Left ventricle myocardium inferior (tissue), 1 donor: ENCODE results near the gene SMCHD1. TPM values are rescaled to one million over a fixed set of nuclear protein-coding genes. Genes with fewer than 3 reads are reported as not detected.

ENCODE experiments used
- DNase-seq: peaks from one replicate; pipeline ENCODE4 v3.0.0-alpha.2; 2020
- H3K27ac ChIP-seq: fragments of 200-600 bp; replicated peaks from 2 replicates; pipeline ENCODE4 v1.8.0; 2021
- H3K27me3 ChIP-seq: fragments of 200-600 bp; 2 replicates; pipeline ENCODE4 v1.8.0; 2021; ENCODE audit warnings: low read depth
- H3K36me3 ChIP-seq: fragments of 200-600 bp; 2 replicates; pipeline ENCODE4 v1.8.0; 2021
- H3K4me1 ChIP-seq: fragments of 200-600 bp; 2 replicates; pipeline ENCODE4 v1.8.0; 2021
- H3K4me3 ChIP-seq: fragments of 200-600 bp; 2 replicates; pipeline ENCODE4 v1.8.0; 2021; ENCODE audit warnings: mild to moderate bottlenecking, moderate library complexity
- H3K9me3 ChIP-seq: fragments of 200-600 bp; replicated peaks from 2 replicates; pipeline ENCODE4 v1.8.0; 2021
- CTCF ChIP-seq: fragments of 200-600 bp; IDR thresholded peaks from 2 replicates; pipeline ENCODE4 v1.8.0; 2021; ENCODE audit warnings: antibody characterized with exemption, mild to moderate bottlenecking, borderline replicate concordance
- intact Hi-C: fragments of 100-400 bp; cut with micrococcal nuclease; formaldehyde crosslinking; loops from one replicate; pipeline ENCODE4 v1.11.0; 2022
- total RNA-seq: library from RNA; stranded (reverse); fragmentation: NEBNext Ultra II Directional; extraction: Animal tissue kit (Norgen Biotek cat#: 25700); gene quantifications from one replicate; pipeline ENCODE4 v1.2.1, GENCODE V29; 2021
- donor health status: DM: no; HTN: yes; CAD: no; lungs with severe emphysema.

SMCHD1 gene
- total RNA-seq, 1 donor from 2014 or later: 26.6 TPM

- Histone ChIP-seq H3K27me3 (no peaks in the 10 kb centered on the region), H3K27ac (no peak overlapping the region), H3K36me3 (peaks cover 3% of the 10 kb centered on the region), H3K4me1 (no peaks in the 10 kb centered on the region), H3K9me3 (peaks cover 8% of the 10 kb centered on the region), H3K4me3 (no peak overlapping the region)
- DNase-seq: no peak
- intact Hi-C loops: no loop called here
- no peak for TF ChIP-seq CTCF
Observed at GRCh38 chr18:2617401-2617998, 38.0 kb upstream of the SMCHD1 start.

- Histone ChIP-seq H3K36me3 (peaks cover 3% of the 10 kb centered on the region), H3K27me3 (no peaks in the 10 kb centered on the region), H3K9me3 (peaks cover 8% of the 10 kb centered on the region), H3K4me3 (no peak overlapping the region), H3K4me1 (no peaks in the 10 kb centered on the region), H3K27ac (no peak overlapping the region)
- no peak for TF ChIP-seq CTCF
- no peak for DNase-seq
- intact Hi-C loops: no loop called here
Observed at GRCh38 chr18:2618009-2618408, 37.5 kb upstream of the SMCHD1 start.

DNA sequence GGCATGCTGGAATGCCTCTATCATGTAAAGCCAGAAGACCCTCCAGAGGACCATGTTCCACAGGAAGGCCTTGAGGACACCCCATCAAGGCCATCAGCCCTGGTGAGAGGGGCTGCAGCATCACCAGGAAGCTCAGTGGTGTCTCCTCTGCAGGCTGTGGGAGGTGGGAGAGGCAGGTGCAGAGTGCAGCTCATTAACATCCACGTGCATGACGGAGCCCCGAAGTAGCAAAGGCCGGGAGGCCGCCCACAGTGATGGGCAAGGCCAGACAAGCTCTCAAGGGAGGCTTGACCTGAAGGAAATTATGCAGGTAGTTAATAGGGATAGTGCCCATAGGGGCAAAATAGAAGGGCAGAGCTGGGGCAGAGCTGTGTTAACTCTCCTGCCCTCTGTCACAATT lies 30.3 kb upstream of the SMCHD1 start:
- Histone ChIP-seq H3K27me3 (no peaks in the 10 kb centered on the region), H3K4me3 (no peak overlapping the region), H3K9me3 (peaks cover 6% of the 10 kb centered on the region), H3K36me3 (no peaks in the 10 kb centered on the region), H3K27ac (no peak overlapping the region), H3K4me1 (no peaks in the 10 kb centered on the region)
- DNase-seq: no peak
- intact Hi-C loops: no loop called here
- no peak for TF ChIP-seq CTCF

- no peak for TF ChIP-seq CTCF
- no peaks in the 10 kb centered on the region for H3K36me3 ChIP-seq
- H3K4me3 ChIP-seq: no peak overlapping the region
- no peak for DNase-seq
- no peaks in the 10 kb centered on the region for H3K27me3 ChIP-seq
- no peak overlapping the region for H3K27ac ChIP-seq
- H3K4me1 ChIP-seq: no peaks in the 10 kb centered on the region
- intact Hi-C loops: no loop called here
- peaks cover 6% of the 10 kb centered on the region for H3K9me3 ChIP-seq
Observed at GRCh38 chr18:2627821-2628276, 27.7 kb upstream of the SMCHD1 start.

DNA sequence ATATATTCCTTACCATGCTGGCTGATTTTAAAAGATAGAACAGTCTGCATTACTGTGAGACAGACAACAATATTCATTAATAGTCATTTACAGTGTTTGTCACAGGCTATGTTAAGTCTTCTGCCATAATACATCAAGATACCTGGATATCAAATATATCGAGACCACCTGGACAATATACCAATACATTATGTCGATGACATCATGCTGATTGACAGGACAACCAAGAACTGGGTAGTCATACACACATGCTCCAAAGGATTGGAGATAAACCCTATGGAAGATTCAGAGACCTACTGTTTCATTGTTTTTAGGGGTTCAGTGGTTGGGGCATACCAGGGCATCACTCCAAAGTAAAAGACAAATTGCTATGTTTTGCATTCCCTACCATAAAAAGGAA lies 26.5 kb upstream of the SMCHD1 start:
- intact Hi-C loops: no loop called here
- no peak for TF ChIP-seq CTCF
- Histone ChIP-seq H3K27ac (no peak overlapping the region), H3K9me3 (peaks cover 6% of the 10 kb centered on the region), H3K4me1 (no peaks in the 10 kb centered on the region), H3K27me3 (no peaks in the 10 kb centered on the region), H3K36me3 (no peaks in the 10 kb centered on the region), H3K4me3 (no peak overlapping the region)
- DNase-seq: no peak
